Stimulated activated CD8-positive, alpha-beta memory T cell treated with anti-CD3 and anti-CD28 coated beads, Interleukin-4, amount 100 ng/mL, for 1 hour (primary cell): ENCODE results near the gene GPR157.

Experiments
- DNase-seq, 2 donors: peaks; one replicate each; pipeline ENCODE4 v3.0.0-alpha.2; 2020; ENCODE audit warnings: low read depth in 2 of 2, low spot score in 1 of 2

Gene GPR157

DNA sequence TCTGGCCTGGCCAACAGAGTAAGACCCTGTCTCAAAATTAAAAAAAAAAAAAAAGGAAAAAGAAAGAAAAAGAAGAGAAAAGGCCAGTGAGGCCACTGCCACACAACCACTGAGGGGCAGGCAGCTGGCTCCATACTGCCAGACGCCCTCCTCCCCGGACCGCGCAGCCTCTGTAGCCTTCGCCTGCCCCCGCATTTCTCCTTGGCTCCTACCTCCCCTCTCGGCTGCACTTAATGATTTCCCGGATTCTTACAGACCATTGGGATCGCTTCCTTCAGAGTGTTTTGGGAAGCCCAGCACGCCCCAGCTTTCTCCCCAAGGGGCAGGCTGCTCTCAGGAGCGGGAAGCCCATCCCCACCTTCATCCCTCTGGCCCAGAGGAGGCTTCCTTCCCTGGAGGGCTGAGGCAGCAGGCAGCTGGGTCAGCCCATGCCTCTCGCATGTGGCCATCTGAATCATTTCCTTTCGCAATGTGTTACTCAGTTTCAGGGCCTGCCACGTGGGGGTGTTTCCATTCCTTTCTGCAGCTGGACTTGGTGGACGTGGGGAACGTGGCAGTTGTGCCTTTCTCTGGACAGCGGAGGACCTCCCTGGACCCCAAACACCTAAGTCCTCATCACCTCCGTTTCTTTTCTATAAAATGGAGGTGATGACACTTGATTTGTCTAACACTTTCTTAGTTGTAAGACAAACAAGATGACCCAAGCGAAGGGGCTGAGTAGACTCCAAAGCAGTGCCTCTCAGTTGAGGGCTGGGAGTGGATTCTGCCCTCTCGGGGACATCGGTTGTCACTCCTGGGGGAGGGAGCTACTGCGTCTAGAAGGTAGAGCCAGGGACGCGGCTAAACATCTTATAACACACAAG is 61.7 kb downstream of the GPR157 start:
- DNase-seq: no peak

DNA sequence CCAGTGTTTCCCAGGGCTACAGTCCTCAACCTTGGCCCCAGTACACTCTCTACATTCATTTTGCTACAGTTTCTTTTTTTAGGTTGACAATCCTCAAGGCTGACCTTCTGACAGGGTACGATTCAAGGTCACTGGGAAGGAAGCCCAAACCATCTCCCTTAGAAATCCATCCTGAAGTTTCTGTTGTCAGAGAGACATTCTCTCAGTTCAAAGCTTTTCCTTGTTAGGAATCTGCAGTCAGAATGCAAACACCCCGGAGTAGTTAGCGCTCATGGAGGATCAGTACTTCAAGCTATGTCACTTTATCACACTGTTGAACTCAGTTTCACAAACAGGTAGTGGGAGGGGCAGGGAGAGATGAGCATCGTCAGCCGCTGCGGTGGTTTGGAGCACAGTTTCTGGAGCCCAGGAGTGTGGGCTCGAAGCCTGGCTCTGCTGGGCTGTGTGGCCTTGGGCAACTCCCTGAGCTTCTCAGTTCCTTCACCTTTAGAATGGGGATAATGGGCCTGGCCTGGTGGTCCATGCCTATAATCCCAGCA is 63.6 kb downstream of the GPR157 start:
- no peak for DNase-seq

DNA sequence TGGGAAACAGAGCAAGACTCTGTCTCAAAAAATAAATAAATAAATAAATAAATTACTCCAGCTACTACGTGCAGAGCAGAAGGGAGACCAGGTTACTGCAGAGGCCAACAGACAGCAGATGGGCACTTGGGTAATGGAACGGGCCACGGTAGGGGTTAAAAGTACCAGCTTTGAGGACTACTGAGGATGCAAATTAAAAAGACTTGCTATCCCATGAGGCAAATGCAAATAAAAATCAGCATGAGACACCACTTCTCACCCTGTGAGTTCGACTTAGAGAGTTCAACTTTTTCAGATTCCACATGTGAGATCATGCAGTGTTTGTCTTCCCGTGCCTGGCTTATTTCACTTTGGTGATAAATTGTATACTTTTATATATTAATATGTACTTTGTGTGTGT is 66.1 kb downstream of the GPR157 start:
- no peak for DNase-seq

DNA sequence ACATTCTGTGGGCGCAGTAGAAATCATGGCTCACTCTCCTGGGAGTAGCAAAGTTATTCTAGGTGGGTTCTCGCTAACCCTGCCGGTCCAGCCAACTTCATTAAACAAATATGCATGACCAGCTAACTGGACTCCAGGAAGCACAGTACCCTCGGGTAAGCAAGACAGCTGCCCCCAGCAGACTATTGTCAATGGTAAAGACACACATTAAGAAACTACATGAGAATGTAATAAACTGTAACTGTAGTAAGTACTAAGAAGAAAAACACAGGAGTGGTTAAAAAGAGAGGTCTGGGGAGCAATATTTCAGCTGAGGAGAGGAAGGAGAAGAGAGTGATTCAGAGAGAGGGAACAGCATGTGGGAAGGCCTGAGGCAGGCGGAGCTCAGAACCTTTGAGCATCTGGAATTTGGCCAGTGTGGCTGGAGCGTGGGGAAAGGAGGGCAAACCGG is 66.9 kb downstream of the GPR157 start:
- no peak for DNase-seq

DNA sequence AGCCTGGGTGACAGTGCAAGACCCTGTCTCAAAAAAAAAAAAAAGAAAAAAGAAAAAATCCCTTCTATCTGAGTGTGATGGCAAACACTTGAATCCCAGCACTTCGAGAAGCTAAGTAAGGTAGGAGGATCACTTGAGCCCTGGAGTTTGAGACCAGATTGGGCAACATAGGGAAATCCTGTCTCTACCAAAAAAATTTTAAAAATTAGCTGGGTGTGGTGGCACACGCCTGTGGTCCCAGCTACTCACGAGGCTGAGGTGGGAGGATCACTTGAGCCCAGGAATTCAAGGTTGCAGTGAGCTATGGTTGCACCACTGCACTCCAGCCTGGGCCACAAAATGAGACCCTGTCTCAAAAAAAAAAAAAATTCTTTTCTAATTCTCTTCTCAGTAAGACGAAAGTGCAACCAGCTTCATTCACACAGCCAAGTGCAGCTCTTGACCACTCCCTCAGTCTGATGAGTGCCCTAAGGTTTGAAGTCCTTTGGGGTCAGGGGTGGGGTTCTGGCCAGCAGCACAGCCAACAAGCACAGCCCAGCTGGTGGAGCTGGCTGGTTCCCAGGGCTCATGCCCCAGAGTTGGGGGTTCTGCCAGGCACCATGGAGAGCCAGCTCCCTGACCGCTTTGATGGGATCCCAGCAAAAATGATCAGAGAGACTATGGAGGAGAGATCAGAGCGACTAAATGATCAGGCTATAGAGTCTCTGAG is 67.5 kb downstream of the GPR157 start:
- DNase-seq: no peak

DNA sequence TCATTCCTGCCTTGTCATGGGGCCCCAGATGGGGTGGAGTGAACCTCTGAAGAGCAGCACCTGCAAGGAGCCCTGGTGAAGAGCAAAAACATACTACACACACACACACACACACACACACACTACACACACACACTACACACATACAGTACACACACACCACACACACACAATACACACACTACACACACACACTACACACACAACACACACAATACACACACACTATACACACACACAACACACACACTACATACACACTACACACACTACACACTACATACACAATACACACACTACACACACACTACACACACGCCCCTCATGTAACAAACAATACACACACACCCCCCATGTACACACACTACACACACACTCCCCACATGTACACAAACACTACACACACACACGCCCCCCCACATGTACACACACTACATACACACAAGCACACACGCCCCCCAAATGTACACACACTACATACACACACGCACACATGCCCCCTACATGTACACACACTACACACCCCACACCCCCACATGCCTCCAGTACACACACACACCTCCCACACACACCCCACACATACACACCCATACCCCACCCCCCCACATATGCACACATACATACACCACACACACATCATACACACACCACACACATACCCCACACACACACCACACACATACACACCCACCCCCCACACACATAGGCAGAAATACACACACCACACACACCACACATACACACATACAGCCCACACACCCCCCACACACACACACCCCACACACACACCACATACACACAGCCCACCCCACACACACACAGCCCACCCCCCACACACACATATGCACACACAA is 68.8 kb downstream of the GPR157 start:
- DNase-seq: no peak

DNA sequence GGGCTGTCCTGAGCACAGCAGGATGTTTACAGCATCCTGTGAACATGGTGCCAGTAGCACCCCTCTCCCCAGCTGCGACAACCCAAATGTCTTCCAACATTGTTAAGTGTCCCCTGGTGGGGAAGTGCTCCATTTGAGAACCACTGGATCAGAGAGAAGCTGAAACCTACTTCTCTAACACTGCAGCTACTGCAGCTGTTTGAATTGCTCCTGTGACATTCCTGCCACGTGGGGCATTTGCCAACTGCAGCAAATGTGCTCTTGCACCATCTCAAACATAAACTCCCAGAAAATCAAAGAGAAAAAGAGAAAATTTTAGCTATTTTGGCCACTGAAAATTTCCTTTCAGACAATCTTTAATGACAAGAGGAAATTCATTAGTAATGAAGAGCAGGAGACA is 70.4 kb downstream of the GPR157 start:
- no peak for DNase-seq

DNA sequence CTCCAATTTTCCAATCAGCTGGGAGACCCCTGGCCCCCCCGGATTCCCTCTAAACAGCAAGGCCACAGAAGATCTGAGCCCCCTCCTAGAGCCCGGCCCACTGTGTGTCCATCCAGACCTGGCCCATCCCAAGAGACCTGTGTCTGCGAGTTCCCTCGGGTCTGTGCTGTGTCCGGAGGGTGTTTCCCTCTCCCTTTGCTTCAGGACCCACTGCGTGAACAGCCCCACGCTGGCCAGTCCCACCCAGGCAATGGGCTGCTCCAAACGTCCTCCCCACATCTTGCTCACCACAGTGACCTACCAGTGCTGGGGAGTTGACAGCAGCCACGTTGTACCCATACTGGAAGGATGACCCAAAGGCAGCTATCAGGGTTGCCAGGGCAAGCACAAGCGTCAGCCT is 71.1 kb downstream of the GPR157 start:
- no peak for DNase-seq

DNA sequence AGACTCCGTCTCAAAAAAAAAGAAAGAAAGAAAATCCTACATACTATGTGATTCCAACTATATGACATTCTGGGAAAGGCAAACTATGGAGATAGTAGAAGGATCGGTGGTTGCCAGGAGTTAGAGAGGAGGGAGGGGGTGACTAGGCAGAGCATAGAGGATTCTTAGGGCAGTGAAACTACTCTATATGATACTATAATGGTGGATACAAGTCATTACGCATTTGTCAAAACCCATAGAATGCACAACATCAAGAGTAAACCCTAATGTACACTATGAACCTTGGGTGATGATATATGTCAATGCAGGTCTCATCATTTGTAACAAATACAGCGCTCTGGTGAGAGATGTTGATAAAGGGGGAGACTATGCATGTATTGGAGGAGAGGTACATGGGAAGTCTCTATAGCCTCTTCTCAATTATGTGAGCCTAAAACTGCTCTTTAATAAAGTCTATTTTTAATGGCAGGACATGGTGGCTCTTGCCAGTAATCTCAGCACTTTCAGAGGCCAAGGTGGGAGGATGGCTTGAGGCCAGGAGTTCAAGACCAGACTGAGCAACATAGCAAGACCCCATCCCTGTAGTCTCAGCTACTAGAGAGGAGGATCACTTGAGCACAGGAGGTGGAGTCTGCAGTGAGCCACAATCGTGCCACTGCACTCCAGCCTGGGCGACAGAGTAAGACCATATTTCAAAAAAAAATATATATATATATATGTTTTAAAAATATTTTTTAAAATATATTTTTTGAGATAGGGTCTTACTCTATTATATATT is 76.4 kb downstream of the GPR157 start:
- no peak for DNase-seq

DNA sequence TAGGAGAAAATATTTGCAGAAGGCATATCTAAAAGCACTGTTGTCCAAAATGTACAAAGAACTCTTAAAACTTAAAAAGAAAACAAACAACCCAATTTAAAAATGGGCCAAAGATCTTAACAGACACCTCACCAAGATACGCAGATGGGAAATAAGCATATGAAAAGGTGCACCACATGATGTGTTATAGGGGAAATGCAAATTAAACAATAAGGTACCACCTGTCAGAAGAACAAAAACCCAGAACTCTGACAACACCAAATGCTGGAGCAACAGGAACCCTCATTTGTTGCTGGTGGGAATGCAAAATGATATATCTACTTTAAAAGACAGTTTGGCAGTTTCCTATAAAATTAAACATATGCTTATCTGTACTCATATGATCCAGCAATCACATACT is 77.5 kb downstream of the GPR157 start:
- DNase-seq: no peak

DNA sequence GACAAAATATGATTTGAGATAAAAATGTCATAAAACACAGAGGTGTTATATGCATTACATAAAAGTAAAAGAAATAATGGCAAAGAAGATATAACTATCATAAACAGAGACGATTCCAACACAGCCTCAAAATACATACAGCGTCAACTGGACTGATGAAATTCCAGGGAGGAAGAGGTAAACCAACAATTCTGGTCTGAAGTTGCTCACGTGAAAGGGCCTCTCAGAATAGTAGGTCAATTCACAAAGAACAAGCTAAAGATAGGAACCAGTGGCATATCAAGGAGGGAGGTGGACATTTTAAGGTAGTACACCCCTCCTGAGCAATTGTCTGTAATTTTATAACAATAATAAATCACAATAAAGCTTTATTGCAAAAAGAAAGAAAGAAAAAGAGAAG is 78.1 kb downstream of the GPR157 start:
- no peak for DNase-seq
